ENCODE measurements around the gene LIN7A. TPM values are rescaled to one million over a fixed set of nuclear protein-coding genes. Genes with fewer than 3 reads are reported as not detected.

The LIN7A gene
- total RNA-seq, 1 experiment from 2014 or later: 16.2 TPM

DNA sequence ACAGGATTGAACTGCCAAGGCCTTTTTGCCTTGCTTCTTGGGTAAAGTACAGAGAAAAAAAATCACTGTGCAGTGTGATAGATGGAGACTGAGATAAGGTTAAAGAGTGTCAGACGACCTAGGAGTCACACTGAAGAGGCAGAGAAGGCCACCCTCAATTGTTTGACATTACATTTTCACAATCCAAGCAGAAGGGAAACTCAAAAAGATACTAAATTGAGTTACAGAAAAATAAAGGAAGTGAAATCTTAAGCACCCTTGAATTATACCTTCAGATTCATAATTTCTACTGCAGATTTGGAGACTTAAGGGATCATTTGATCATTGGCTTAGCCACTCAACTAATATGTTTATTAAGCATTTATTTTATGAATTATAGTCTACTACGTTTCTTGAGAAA, 123.9 kb downstream of the LIN7A start:
- Mint-ChIP-seq H3K27me3 (ENCODE audit: insufficient read depth, unreplicated experiment) (no peaks in the 10 kb centered on the region), H3K36me3 (ENCODE audit: insufficient read depth, unreplicated experiment) (no peaks in the 10 kb centered on the region), H3K4me1 (ENCODE audit: low read depth, unreplicated experiment) (no peaks in the 10 kb centered on the region), H3K4me3 (ENCODE audit: unreplicated experiment) (no peak overlapping the region), H3K27ac (ENCODE audit: unreplicated experiment) (no peak overlapping the region), H3K9me3 (ENCODE audit: unreplicated experiment) (no peaks in the 10 kb centered on the region)
- Histone ChIP-seq H3K4me3 (ENCODE audit: low read depth, low read length) (no peak overlapping the region), H3K27me3 (replicated peaks; ENCODE audit: control insufficient read depth, insufficient read depth, low read length) (no peaks in the 10 kb centered on the region), H3K36me3 (ENCODE audit: control insufficient read depth, insufficient read depth, low read length) (no peaks in the 10 kb centered on the region), H3K4me1 (no peaks in the 10 kb centered on the region), H3K9me3 (no peaks in the 10 kb centered on the region)
- CTCF ChIA-PET: no interaction called here
- TF ChIP-seq, protein P1, sequence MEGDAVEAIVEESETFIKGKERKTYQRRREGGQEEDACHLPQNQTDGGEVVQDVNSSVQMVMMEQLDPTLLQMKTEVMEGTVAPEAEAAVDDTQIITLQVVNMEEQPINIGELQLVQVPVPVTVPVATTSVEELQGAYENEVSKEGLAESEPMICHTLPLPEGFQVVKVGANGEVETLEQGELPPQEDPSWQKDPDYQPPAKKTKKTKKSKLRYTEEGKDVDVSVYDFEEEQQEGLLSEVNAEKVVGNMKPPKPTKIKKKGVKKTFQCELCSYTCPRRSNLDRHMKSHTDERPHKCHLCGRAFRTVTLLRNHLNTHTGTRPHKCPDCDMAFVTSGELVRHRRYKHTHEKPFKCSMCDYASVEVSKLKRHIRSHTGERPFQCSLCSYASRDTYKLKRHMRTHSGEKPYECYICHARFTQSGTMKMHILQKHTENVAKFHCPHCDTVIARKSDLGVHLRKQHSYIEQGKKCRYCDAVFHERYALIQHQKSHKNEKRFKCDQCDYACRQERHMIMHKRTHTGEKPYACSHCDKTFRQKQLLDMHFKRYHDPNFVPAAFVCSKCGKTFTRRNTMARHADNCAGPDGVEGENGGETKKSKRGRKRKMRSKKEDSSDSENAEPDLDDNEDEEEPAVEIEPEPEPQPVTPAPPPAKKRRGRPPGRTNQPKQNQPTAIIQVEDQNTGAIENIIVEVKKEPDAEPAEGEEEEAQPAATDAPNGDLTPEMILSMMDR (IDR thresholded peaks at IDR 0.05; ENCODE audit: insufficient read depth in 1 of 2, low read depth in 1 of 2, low read length in 1 of 2, severe bottlenecking in 1 of 2, unreplicated experiment in 1 of 2): no peak
- POLR2A ChIA-PET: no interaction called here
- no TSS peak for BruUV-seq (replicated peaks)
- intact Hi-C loops (cut with micrococcal nuclease; ENCODE audit: unreplicated experiment): no loop called here
- no peak for DNase-seq

DNA sequence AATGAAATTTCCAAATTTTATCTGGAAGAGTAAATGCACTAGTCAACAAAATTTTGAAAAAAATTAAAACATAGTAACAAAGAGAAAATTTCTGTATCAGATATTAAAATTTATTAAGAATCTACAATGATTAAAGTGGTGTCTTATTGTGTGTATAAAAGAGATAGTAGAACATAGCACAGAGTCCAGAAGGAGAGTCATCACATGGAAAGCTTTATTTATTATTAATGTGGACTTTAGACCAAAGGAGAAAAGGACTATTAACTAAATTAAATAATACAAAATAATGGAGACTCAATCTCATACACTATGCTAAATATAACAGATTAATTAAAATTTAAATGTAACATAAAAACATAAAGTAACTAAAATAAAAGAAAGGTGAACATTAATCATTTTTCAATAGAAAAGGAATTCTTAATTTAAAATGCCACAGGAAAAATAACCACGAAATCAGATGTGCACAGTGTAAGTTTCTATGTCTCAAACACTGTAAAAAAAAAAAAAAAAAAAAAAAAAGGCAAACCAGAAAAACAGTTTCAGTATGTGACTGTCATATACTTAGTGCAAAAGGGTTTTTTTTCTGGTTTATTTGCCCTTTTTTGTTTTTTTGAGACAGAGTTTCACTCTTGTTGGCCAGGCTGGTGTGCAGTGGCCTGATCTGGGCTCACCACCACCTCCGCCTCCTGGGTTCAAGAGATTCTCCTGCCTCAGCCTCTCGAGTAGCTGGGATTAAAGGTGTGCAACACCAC, 125.6 kb downstream of the LIN7A start:
- Histone ChIP-seq H3K27me3 (replicated peaks; ENCODE audit: control insufficient read depth, insufficient read depth, low read length) (no peaks in the 10 kb centered on the region), H3K4me1 (no peaks in the 10 kb centered on the region), H3K9me3 (no peaks in the 10 kb centered on the region), H3K36me3 (ENCODE audit: control insufficient read depth, insufficient read depth, low read length) (no peaks in the 10 kb centered on the region), H3K4me3 (ENCODE audit: low read depth, low read length) (no peak overlapping the region)
- Mint-ChIP-seq H3K36me3 (ENCODE audit: insufficient read depth, unreplicated experiment) (no peaks in the 10 kb centered on the region), H3K4me1 (ENCODE audit: low read depth, unreplicated experiment) (no peaks in the 10 kb centered on the region), H3K9me3 (ENCODE audit: unreplicated experiment) (no peaks in the 10 kb centered on the region), H3K4me3 (ENCODE audit: unreplicated experiment) (no peak overlapping the region), H3K27ac (ENCODE audit: unreplicated experiment) (no peak overlapping the region), H3K27me3 (ENCODE audit: insufficient read depth, unreplicated experiment) (no peaks in the 10 kb centered on the region)
- TF ChIP-seq, protein P1 (IDR thresholded peaks at IDR 0.05; ENCODE audit: insufficient read depth in 1 of 2, low read depth in 1 of 2, low read length in 1 of 2, severe bottlenecking in 1 of 2, unreplicated experiment in 1 of 2): no peak
- ChIA-PET POLR2A (no interaction called here), CTCF (no interaction called here)
- no TSS peak for BruUV-seq (replicated peaks)
- intact Hi-C loops (cut with micrococcal nuclease; ENCODE audit: unreplicated experiment): no loop called here
- no peak for DNase-seq

DNA sequence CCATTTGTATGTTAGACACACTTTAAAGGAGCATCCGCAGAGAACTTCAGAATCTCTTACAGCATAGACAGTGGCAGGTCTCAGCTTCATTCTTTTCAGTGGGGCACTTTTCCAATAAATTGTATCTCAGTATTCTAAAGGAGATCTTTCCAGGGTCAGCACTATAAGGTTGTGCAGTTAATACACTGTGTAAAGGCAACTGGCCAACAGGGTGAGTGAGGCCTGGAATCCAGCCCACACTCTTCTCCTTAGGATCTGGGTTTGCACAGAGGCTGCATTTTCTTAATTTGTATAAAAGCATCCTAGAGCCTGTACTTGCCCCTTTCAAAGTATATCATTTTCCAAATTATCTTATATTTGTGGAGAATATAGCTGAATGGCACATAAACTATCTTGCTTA, 126.9 kb downstream of the LIN7A start:
- Mint-ChIP-seq H3K27me3 (ENCODE audit: insufficient read depth, unreplicated experiment) (no peaks in the 10 kb centered on the region), H3K36me3 (ENCODE audit: insufficient read depth, unreplicated experiment) (no peaks in the 10 kb centered on the region), H3K27ac (ENCODE audit: unreplicated experiment) (no peak overlapping the region), H3K4me3 (ENCODE audit: unreplicated experiment) (no peak overlapping the region), H3K9me3 (ENCODE audit: unreplicated experiment) (no peaks in the 10 kb centered on the region), H3K4me1 (ENCODE audit: low read depth, unreplicated experiment) (no peaks in the 10 kb centered on the region)
- Histone ChIP-seq H3K27me3 (replicated peaks; ENCODE audit: control insufficient read depth, insufficient read depth, low read length) (no peaks in the 10 kb centered on the region), H3K4me3 (ENCODE audit: low read depth, low read length) (no peak overlapping the region), H3K36me3 (ENCODE audit: control insufficient read depth, insufficient read depth, low read length) (no peaks in the 10 kb centered on the region), H3K9me3 (no peaks in the 10 kb centered on the region), H3K4me1 (no peaks in the 10 kb centered on the region)
- DNase-seq: no peak
- TF ChIP-seq, protein P1 (IDR thresholded peaks at IDR 0.05; ENCODE audit: insufficient read depth in 1 of 2, low read depth in 1 of 2, low read length in 1 of 2, severe bottlenecking in 1 of 2, unreplicated experiment in 1 of 2): no peak
- BruUV-seq (replicated peaks): no TSS peak
- ChIA-PET POLR2A (no interaction called here), CTCF (no interaction called here)
- intact Hi-C loops (cut with micrococcal nuclease; ENCODE audit: unreplicated experiment): no loop called here
